HG02970 (cell line): ENCODE results near the gene MAP2K6.

Experiments
- ATAC-seq: cut with Tn5 transposase; IDR thresholded peaks from one replicate; pipeline ENCODE4 v1.9.1; 2021; ENCODE audit warnings: mild to moderate bottlenecking, moderate library complexity, moderate number of reproducible peaks; ENCODE audit not compliant: unreplicated experiment, low FRiP score

MAP2K6 gene

DNA sequence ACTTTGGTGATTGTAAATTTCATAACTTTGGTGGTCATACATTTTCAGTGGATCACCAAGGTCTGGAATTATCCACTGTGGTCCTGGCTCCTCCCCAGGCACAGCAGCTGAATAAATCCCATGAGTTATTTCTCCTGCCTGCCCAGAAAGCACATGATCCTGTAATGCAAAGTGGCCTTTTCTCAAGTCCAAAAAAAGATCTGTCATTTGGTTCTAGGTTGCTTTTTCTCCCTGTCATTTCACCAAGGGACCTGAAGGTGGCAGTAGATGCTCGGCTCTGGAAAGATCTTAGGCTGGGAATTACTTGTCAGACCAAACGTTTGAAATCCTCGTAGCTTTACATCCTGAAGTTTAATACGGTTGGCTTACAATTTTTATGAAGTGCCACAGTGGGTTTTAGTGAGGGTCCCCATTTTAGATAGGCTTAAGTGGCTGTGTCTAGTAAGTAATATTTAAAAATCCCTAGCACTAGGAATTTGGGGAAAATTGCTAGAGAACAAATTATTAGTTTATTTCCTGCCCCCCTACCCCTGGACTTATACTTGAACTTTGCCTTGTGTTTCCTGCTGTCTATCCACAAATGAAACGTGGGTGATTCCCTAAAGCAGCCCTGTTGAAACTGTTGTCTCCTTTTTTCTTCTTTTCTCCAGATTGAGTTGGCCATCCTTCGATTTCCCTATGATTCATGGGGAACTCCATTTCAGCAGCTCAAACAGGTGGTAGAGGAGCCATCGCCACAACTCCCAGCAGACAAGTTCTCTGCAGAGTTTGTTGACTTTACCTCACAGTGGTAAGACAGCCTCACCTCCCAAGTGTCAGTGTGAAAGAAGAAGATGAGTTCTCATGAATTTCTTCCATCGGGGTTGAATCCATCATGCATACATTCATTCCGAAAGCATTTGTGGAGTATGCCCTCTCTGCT lies 111.7 kb downstream of the MAP2K6 start:
- ATAC-seq = no peak

DNA sequence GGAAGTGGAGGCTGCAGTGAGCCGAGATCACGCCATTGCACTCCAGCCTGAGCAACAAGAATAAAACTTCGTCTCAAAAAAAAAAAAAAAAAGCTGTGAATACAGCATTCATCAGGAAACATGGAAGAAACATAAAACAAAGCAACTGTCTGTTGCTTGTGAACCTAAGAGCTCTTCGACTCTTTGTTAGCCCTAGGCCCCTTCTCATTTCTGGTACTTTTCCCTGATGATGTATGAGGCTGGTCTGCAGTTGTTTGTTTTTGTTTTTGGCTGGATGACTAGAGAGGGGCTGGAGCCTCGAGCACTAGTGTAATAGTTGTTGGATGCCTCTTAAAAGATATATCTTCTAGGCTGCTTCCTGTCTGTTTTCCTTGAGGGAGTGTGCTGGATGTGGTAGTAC lies 113.5 kb downstream of the MAP2K6 start:
- ATAC-seq = no peak

DNA sequence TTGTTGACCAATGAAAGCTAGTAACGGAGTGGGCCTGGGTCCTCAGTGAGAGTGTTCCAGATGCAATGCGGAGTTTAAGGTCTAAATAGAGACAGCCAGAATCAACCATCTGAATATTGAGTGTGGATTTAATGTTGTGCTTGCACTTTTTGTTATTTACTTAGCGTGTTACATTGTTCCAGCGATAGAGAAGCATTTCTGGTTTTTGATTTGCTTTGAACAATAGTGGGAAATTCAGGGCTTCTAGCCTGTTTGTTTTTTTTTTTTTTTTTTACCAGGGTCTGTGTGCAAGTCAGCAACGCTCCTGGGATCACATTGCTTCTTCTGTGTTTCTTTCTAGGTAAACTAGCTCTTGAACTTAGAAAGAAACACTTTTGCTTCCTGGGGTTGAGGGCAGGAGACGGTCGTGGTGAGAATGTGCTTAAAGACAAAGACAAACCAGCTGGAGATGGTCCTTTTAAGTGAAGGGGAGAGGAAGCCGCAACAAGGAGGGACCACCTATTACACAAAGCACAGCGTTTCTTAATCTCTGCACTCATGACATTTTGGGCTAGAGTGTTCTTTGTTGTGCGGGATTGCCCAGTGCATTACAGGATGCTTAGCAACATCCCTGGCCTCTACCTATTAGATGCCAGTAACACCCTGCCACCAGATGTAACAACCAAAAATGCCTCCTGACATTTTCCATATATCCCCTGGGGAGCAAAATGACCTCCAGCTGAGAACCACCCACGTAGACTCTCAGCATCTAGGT lies 119.2 kb downstream of the MAP2K6 start:
- no peak for ATAC-seq

- ATAC-seq = no peak
Measured at GRCh38 chr17:69534235-69534621, 119.7 kb downstream of the MAP2K6 start.

DNA sequence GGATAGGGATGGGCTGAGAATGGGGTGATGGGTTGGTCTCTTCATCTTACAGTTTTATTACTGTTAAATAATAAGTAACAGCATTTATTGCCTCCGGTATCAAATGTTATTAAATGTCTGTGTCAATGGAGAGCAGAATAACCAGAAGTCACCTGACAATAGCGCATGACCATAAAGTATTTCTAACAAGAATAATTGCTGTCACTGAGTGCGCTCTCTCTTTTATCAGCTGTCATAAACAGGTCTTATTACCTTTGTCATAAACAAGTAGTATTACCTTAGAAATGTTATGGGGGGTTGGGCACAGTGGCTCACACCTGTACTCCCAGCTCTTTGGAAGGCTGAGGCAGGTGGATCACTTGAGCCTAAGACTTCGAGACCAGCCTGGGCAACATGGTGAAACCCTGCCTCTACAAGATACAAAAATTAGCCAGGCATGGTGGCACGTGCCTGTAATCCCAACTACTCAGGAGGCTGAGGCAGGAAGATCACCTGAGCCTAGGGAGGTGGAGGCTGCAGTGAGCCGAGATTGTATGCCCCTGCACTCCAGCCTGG lies 120.6 kb downstream of the MAP2K6 start:
- no peak for ATAC-seq

GRCh38 chr17:69538795-69539194 lies 124.3 kb downstream of the MAP2K6 start:
- no peak for ATAC-seq

DNA sequence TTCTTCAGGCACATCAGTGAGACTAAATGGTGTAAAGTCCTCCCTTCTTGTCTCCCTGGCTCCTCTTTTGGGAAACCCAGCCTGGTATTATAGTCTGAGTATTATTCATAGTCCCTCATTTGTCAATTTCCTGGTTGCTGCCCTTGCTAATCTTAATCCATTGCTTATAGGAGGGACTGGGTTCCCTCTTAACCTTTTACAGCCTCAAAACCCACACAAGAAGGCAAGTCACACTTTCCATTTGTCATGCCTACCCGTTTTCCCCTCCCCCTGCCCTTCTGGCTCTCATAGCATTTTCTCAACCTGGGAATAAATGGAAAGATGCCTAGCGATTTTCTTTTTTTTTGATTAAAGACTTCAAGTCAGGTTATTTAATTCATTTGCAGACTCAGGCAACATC lies 124.8 kb downstream of the MAP2K6 start:
- ATAC-seq = no peak

DNA sequence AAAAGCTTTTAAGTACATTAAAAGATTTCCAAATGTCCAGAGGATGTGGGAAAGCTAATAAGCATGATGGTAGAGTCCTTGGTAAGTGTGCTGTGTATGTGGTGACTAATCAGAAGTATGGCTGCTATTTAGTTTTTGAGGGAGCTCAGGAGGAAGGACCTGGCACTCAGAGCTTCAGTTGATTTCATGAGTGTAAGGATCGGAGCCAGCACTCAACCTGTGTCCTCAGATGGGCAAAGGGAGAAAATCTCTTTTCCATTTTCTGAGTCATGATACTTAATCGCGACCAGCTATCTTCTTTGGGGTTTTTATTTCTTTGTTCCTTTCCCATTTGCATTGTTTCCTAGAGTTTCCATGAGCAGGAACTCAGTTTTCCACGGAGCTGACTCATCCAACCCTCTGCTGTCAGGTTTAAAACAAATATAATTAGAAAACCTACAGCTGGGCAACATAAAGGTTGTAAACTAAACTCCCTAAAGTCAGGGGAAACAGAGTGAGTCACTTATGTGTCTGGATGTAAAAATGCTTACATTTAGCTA lies 125.4 kb downstream of the MAP2K6 start:
- ATAC-seq = no peak

- ATAC-seq = no peak
Measured at GRCh38 chr17:69540356-69540755, 125.9 kb downstream of the MAP2K6 start.

GRCh38 chr17:69547230-69547629 lies 132.7 kb downstream of the MAP2K6 start:
- ATAC-seq = no peak

DNA sequence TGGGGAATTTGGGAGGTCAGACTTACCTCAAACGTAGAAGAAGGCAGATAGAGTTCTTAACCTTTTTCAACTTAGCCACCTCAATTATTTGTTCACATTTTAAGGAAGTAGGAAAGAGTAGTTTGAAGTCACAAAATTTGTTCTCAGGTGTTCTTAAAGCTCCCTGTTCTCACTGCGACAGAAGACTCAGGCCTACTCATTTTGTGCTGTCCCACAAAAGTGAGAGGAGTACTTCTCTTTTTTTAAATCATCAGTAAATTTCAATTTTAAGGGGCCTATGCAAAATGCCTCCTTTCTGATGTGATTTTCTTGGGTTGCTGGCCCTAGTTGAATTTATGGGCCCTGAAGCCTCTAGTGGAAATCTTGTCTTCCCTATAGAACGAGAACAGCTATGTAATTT lies 133.4 kb downstream of the MAP2K6 start:
- ATAC-seq = no peak

GRCh38 chr17:69551212-69552010 lies 136.9 kb downstream of the MAP2K6 start:
- no peak for ATAC-seq

DNA sequence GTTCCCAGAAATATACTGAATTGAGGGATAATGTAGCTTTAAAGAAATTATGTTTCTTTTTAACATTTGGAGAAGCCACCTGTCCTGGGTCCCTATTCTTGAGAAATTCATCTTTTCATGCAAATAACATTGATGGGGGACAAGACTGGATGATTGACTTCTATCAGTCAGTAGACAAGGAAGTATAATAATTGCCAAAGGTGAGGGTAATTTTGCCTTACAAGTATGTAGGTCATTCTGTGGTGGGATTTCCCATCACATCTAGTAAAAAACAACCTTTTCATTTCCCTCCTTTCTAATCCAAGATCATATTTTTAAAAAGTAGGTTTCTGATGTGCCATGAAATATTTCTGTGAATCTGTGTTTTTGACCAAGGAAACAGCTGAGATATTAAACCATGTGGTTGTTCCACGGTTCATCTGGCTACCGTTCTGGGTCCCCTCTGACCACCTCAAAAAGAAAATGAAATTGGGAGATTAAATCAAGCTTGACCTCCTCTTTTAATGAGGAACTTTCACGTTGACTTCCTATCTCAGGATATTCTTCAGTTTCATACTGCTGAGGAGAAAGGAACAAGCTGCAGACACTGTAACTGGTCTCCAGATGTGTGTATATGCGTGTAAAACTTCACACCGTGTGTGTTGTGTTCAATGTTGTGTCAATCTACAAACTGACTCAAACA lies 138.6 kb downstream of the MAP2K6 start:
- no peak for ATAC-seq

DNA sequence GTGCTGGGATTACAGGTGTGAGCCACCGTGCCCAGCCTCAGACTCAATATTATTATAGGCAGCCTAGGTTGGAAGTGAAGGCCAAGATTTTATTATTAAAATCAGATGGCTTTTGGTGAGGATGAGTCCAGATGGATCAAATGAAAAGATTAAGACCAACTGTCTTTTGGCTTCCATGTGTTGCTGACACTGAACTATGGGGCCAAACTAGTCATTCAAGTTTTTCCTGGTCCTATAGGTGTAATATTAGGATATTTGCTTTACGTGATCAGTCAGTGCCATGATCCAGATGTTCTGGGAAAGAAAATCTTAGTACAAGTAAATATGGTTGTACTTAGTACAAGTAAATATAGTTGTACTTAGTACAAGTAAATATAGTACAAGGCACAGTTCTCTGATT lies 140.6 kb downstream of the MAP2K6 start:
- ATAC-seq = no peak

DNA sequence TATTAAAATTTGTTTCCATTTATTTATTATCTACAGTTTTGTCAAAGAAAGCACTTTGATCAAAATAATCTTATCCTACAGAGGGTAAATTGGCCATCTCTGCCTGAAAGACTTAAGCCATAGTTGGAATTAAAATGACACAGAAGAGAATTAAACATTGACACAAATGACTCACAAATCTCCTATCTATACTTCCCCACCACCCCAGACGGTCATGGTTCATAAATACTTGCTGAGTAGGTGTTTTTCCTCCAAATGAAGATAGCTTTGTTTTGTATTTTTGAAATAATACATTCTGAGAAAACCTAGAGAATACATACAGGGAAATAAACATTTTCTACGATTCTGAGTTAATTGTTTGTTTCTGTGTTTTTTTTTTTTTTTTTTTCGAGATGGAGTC lies 142.8 kb downstream of the MAP2K6 start:
- ATAC-seq = no peak

- no peak for ATAC-seq
Measured at GRCh38 chr17:69558796-69559195, 144.3 kb downstream of the MAP2K6 start.

DNA sequence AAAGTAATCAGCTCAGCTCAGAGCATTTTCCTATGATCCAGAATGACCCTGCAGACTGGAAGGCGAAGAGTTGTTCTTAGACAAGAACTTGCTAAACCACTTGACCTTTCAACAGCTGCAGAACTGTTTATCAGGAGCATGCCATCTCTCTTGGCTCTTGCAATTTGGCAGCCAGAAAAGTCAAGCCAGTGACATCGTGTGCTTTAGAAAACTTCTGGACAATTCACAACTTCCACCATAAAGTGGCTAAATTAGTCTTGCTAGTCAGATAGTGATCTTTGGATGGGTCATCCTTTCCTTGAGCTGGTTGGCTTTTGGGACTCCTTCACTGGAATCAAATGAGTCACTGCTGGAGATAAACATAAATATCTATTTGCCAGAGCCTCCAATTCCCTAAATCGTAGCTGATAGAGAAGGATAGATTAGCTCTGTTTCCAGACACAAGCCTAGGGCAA lies 146.5 kb downstream of the MAP2K6 start:
- no peak for ATAC-seq

DNA sequence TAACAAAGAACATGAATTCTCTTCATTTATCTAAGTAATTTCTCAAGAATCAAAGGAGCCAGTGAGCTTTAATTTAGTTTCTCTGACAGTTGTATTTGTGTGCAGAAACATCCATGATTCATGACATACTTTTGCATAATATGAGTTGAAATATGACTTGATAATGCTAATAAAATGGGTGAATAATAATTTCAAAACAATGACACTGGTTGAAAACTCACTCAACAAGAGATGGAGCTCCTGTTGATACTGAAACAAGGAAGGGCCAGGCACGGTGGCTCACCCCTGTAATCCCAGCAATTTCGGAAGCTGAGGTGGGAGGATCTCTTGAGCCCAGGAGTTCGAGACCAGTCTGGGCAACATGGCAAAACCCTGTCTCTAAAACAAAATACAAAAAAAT lies 147.0 kb downstream of the MAP2K6 start:
- ATAC-seq = no peak

- ATAC-seq = no peak
Measured at GRCh38 chr17:69565447-69565846, 150.9 kb downstream of the MAP2K6 start.

- ATAC-seq = no peak
Measured at GRCh38 chr17:69567130-69567529, 152.6 kb downstream of the MAP2K6 start.
